GM21528 (cell line): ENCODE measurements around the gene PRKAG3.
"Not testable (repeated sequence)": the region's sequence is repeated elsewhere in the genome, so short reads cannot be mapped to it uniquely, and the experiment has no call there.

Experiments used
- ATAC-seq: cut with Tn5 transposase; IDR thresholded peaks from one replicate; pipeline ENCODE4 v1.9.1; 2021; ENCODE audit warnings: mild to moderate bottlenecking, moderate library complexity; ENCODE audit not compliant: unreplicated experiment, low FRiP score

The PRKAG3 gene

GRCh38 chr2:218788529-218789255 lies 42.9 kb downstream of the PRKAG3 start:
- ATAC-seq, result no peak

- ATAC-seq, result no peak
Measured at GRCh38 chr2:218786133-218786532, 45.5 kb downstream of the PRKAG3 start.

GRCh38 chr2:218785103-218785502 lies 46.5 kb downstream of the PRKAG3 start:
- no peak for ATAC-seq

GRCh38 chr2:218783688-218784087 lies 47.9 kb downstream of the PRKAG3 start:
- ATAC-seq, result no peak

GRCh38 chr2:218782528-218782844 lies 49.1 kb downstream of the PRKAG3 start:
- no peak for ATAC-seq

GRCh38 chr2:218781691-218782527 lies 49.7 kb downstream of the PRKAG3 start, which contains the start of gene CYP27A1:
CYP27A1 (plus strand) TSS chr2:218782147; CDS start chr2:218782183, 36 bp downstream.
- ATAC-seq, result no peak

- ATAC-seq, result no peak
Measured at GRCh38 chr2:218780851-218781690, 50.5 kb downstream of the PRKAG3 start.

GRCh38 chr2:218780046-218780445 lies 51.6 kb downstream of the PRKAG3 start:
- no peak for ATAC-seq

GRCh38 chr2:218777276-218777990 lies 54.2 kb downstream of the PRKAG3 start:
- ATAC-seq, result no peak

- no peak for ATAC-seq
Measured at GRCh38 chr2:218776488-218776887, 55.1 kb downstream of the PRKAG3 start.

- ATAC-seq, result no peak
Measured at GRCh38 chr2:218773881-218774280, 57.7 kb downstream of the PRKAG3 start.

- ATAC-seq, result not testable (repeated sequence)
Measured at GRCh38 chr2:218772759-218773158, 58.8 kb downstream of the PRKAG3 start.
